Immature natural killer cell (primary cell): Measurements from ENCODE around the gene SETD7. TPM values are rescaled to one million over a fixed set of nuclear protein-coding genes. Genes with fewer than 3 reads are reported as not detected.
A peak's percentile ranks its signal among the peaks of the same experiment; 100 is the strongest.

Experiments
- DNase-seq, 3 donors: peaks; one replicate each; pipeline ENCODE4 v3.0.0; 2022; ENCODE audit warnings: mixed read lengths in 1 of 3
- H3K27ac Mint-ChIP-seq, 6 donors: one replicate each; pipeline ENCODE4 v1.8.0; 2020; ENCODE audit warnings: mixed read lengths in 6 of 6, mild to moderate bottlenecking in 5 of 6, inconsistent platforms in 4 of 6, moderate library complexity in 3 of 6
- H3K27me3 Mint-ChIP-seq, 3 donors: one replicate each; pipeline ENCODE4 v1.8.0; 2020 to 2021; ENCODE audit warnings: low read depth in 3 of 3, mild to moderate bottlenecking in 3 of 3, mixed read lengths in 3 of 3, moderate library complexity in 3 of 3, inconsistent platforms in 1 of 3
- H3K36me3 Mint-ChIP-seq, 3 donors: one replicate each; pipeline ENCODE4 v1.8.0; 2020; ENCODE audit warnings: mixed read lengths in 3 of 3, inconsistent platforms in 2 of 3, mild to moderate bottlenecking in 2 of 3
- H3K4me1 Mint-ChIP-seq, 2 donors: one replicate each; pipeline ENCODE4 v1.8.0; 2020; ENCODE audit warnings: inconsistent platforms in 2 of 2, mild to moderate bottlenecking in 2 of 2, mixed read lengths in 2 of 2, moderate library complexity in 1 of 2
- H3K4me3 Mint-ChIP-seq, 5 donors: one replicate each; pipeline ENCODE4 v1.8.0; 2020; ENCODE audit warnings: mild to moderate bottlenecking in 5 of 5, mixed read lengths in 5 of 5, inconsistent platforms in 3 of 5, moderate library complexity in 3 of 5
- H3K9me3 Mint-ChIP-seq, 6 donors: one replicate each; pipeline ENCODE4 v1.8.0; 2020; ENCODE audit warnings: mild to moderate bottlenecking in 6 of 6, mixed read lengths in 6 of 6, inconsistent platforms in 4 of 6, moderate library complexity in 3 of 6
- polyA plus RNA-seq, 3 donors: library from polyadenylated mRNA; unstranded; fragments of 300-500 nt; fragmentation: Illumina TruSeq; gene quantifications; one replicate each; pipeline ENCODE4 v1.2.3, GENCODE V29; 2021

SETD7 gene
- polyA plus RNA-seq, 3 donors from 2014 or later: 0.10 to 0.39 TPM; not detected in 1

DNA sequence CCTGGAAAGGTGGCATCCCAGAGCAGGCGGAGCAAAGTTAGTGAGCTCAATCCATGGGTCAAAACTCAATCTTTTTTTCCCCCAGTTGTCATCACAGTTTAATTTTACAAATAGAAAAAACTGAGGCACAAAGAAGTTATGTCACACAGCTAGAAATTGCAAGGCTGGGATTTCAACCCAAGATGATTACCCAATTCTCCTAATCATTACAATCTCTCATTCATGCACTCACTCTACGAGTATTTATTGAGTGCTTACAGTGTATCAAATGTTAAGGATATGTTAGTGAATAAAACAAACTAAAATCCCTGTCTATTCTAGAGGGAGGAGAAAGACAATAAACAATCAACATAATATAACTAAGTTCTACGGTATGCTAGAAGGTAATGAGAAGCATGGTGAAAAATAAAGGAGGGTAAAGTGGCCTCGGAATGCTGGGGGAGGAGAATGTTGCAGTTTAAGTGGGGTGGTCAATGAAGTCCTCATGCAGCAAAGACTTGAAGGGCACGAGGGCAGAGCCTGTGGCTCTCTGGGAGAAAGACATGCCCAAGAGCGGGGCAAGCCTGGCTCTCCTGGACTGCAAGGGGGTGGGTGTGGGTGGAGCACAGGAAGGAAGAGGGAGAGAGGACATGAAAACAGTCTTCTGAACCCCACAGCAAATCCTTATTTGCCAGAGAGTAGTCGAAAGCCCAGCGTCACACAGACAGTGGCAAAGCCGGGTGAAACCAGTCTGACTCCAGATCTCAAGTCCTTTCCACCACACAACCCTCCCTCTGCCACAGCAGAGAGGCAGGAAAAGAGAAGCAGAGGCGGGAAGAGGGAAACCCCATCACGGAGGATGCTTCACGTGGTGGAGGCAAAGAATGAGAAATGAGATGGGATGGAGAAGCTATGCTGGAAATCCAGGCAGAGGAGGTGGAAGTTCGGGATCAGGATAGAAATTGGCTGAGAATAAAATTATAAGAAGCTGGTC, 53.8 kb downstream of the SETD7 start:
- Mint-ChIP-seq H3K9me3 (no peaks in the 10 kb centered on the region), H3K36me3 (no peaks in the 10 kb centered on the region), H3K27ac (no peak overlapping the region), H3K4me3 (no peak overlapping the region), H3K4me1 (peaks cover 5 to 10% of the 10 kb centered on the region in 2 donors), H3K27me3 (peaks cover 1 to 7% (median 2%) of the 10 kb centered on the region in 3 donors)
- no peak for DNase-seq

DNA sequence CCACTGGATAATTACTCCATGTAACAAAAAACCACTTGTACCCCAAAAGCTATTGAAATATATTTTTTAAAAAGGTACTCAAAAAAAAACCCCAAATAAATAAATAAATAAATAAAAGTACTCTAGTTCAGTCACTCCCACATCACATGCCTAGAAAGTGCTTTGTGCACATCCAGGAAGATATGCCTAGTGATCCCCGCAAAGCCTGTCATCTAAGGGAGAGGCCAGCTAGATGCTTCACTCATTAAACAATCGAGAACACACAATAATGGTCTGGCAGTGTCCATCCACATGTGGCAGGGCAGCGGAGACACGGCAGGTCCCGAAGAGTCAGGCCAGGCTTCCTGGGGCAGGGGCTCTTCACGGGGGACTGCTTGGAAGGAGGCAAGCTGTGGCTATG, 54.5 kb downstream of the SETD7 start:
- peaks cover 1 to 7% (median 2%) of the 10 kb centered on the region in 3 donors for H3K27me3 Mint-ChIP-seq
- H3K4me1 Mint-ChIP-seq: peaks cover 5 to 10% of the 10 kb centered on the region in 2 donors
- DNase-seq: no peak
- H3K9me3 Mint-ChIP-seq: no peaks in the 10 kb centered on the region
- H3K27ac Mint-ChIP-seq: peak overlapping the region in 1 of 6 donors; percentile 20
- no peak overlapping the region for H3K4me3 Mint-ChIP-seq
- no peaks in the 10 kb centered on the region for H3K36me3 Mint-ChIP-seq

DNA sequence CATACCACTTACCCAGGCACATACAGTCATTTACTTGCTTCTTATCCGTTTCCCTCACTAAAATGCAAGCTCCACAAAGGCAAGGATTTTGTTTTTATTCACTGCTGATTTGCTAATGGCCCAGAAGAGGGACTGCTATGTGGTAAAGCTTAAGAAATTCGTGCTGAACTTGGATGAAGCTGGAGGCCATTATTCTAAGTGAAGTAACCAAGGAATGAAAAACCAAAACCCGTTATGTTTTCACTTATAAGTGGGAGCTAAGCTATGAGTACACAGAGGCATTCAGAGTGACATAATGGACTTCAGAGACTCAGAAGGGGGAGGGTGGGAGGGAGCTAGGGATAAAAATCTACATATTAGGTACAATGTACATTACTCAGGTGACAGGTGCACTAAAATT, 54.9 kb downstream of the SETD7 start:
- Mint-ChIP-seq H3K27ac (no peak overlapping the region), H3K36me3 (no peaks in the 10 kb centered on the region), H3K4me3 (no peak overlapping the region), H3K27me3 (peaks cover 1 to 7% (median 2%) of the 10 kb centered on the region in 3 donors), H3K9me3 (no peaks in the 10 kb centered on the region), H3K4me1 (peaks cover 5 to 10% of the 10 kb centered on the region in 2 donors)
- no peak for DNase-seq

DNA sequence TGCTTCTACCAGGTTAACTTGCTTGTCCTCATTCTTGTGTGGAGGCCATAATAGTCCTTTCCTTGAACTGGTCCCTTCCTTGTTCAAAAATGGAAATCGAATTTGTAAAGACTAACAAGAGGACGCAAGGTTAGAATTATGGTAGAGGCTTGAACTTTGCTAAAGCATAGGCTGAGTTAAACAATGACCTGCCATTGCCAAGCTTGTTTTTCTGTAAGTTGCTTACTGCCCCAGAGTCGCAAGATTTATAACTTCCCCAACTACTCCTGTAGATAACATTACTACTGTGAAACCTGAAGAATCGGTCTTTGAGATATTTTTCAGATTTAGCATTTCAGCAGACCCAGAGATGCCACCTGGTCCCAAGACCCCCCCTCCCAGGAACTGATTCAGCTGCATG, 56.8 kb downstream of the SETD7 start:
- Mint-ChIP-seq H3K36me3 (no peaks in the 10 kb centered on the region), H3K27ac (peak overlapping the region in 1 of 6 donors; percentile 2), H3K27me3 (peaks cover 0 to 3% (median 1%) of the 10 kb centered on the region in 3 donors), H3K4me3 (no peak overlapping the region), H3K4me1 (peaks cover 5 to 10% of the 10 kb centered on the region in 2 donors), H3K9me3 (no peaks in the 10 kb centered on the region)
- DNase-seq: no peak

DNA sequence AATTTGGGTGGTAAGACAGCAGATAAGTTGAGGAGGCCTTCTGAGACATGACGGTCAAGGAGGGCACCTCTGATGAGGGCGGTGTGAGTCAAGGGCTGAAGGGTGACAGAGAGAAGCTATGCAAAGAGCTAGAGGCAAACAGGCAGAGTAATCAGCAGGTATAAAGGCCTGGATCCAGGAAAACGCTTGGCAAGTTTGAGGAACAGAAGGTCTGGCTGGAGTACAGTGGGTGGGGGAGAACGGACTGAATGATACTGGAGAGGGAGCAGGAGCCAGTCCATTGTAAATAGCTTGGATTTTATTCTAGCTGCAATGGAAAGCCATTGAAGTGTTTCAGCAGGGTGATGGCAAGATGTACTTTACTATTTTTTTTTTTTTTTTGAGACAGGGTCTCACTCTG, 62.8 kb downstream of the SETD7 start:
- Mint-ChIP-seq H3K27me3 (peaks cover 1 to 5% (median 4%) of the 10 kb centered on the region in 3 donors), H3K27ac (no peak overlapping the region), H3K4me1 (peaks cover 4 to 5% of the 10 kb centered on the region in 2 donors), H3K36me3 (no peaks in the 10 kb centered on the region), H3K9me3 (no peaks in the 10 kb centered on the region), H3K4me3 (no peak overlapping the region)
- DNase-seq: no peak

DNA sequence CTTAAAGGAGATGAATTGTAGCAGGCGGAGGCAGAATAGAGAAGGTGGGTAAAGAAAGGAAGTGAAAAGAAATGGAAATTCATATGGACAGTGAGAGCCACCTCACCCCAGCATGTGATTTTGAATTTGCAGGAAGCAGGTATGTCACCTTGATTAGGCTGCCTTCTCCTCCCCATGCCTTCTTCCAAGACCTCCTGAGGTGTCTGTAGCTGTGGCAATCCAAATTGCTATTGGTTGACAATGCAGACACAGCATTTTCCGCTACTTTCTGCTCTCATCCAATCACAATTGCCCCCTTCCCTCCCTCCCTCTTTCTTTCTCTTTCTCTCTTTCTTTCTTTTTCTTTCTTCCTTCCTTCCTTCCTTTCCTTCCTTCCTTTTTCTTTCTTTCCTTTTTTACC, 63.6 kb downstream of the SETD7 start:
- no peak overlapping the region for H3K27ac Mint-ChIP-seq
- no peak overlapping the region for H3K4me3 Mint-ChIP-seq
- H3K9me3 Mint-ChIP-seq: no peaks in the 10 kb centered on the region
- no peak for DNase-seq
- H3K36me3 Mint-ChIP-seq: peaks cover 0 to 3% (median 0%) of the 10 kb centered on the region in 3 donors
- H3K4me1 Mint-ChIP-seq: no peaks in the 10 kb centered on the region
- peaks cover 1 to 5% (median 4%) of the 10 kb centered on the region in 3 donors for H3K27me3 Mint-ChIP-seq

DNA sequence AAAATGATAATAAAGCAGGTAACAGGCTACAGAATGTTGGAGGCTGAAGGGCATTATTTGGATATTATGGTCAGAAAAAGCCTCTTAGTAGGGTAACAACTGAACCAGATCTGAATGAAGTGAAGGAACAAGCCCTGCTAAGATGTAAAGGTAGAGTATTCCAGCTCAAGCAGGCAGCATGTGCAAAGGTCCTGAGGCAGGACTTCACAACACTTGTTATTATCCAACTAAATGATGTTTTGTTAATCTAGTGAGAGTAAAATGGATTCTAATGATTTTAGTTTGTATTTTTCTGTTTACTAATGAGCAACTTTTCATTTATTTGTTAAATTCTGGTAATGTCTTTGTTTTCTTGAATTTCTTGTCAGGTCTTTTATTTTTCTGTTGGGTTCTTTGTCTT, 66.4 kb downstream of the SETD7 start:
- no peak overlapping the region for H3K4me3 Mint-ChIP-seq
- no peaks in the 10 kb centered on the region for H3K4me1 Mint-ChIP-seq
- H3K9me3 Mint-ChIP-seq: no peaks in the 10 kb centered on the region
- H3K36me3 Mint-ChIP-seq: peaks cover 0 to 3% (median 0%) of the 10 kb centered on the region in 3 donors
- no peak for DNase-seq
- peaks cover 1 to 9% (median 5%) of the 10 kb centered on the region in 3 donors for H3K27me3 Mint-ChIP-seq
- H3K27ac Mint-ChIP-seq: no peak overlapping the region

DNA sequence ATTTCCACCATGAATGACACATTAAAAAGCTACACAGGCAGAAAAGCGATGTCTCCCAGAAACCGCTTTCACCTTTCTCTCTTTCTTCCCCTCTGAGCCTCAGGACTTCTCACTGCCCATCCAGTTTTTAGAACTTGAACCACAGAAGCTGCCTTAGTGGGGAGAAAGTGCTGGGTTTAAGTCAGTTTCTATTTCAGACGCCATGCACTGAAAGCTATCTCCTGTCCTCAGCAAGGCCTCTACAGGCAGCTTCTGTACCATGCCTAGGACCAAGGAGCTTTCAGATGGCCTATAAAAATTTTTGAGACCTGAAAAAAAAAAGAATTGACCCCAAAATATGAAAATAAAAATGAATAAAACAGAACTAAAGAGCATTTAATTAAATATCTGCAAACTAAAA, 67.6 kb downstream of the SETD7 start:
- Mint-ChIP-seq H3K36me3 (peaks cover 0 to 3% (median 0%) of the 10 kb centered on the region in 3 donors), H3K4me1 (no peaks in the 10 kb centered on the region), H3K27ac (no peak overlapping the region), H3K4me3 (no peak overlapping the region), H3K27me3 (peaks cover 0 to 10% (median 5%) of the 10 kb centered on the region in 3 donors), H3K9me3 (no peaks in the 10 kb centered on the region)
- no peak for DNase-seq

DNA sequence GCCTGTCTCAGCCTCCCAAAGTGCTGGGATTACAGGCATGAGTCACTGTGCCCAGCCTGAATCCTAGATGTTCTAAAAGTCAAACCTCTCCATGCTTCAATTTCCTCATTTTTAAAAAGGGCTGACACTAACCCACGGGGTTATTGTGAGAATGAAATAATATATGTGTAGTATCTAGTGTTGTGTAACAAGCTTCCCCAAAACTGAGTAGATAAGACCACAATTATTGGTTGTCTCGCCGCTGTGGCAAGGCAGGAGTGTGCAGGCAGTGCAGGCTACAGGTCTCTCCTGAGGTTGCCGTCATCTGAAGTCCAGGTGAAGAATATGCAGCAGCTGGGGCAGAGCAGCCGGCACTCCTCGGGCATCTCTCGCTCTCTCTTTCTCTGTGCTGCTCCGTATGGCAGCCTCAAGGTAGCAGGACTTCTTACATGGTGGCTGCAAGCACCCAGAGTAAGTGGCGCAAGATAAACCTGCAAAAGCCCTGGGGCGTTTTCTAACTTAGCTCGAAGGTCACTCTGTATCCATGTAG, 71.2 kb downstream of the SETD7 start:
- H3K27ac Mint-ChIP-seq: no peak overlapping the region
- H3K36me3 Mint-ChIP-seq: peaks cover 0 to 3% (median 0%) of the 10 kb centered on the region in 3 donors
- H3K4me1 Mint-ChIP-seq: no peaks in the 10 kb centered on the region
- no peaks in the 10 kb centered on the region for H3K9me3 Mint-ChIP-seq
- no peak overlapping the region for H3K4me3 Mint-ChIP-seq
- no peak for DNase-seq
- peaks cover 0 to 6% (median 1%) of the 10 kb centered on the region in 3 donors for H3K27me3 Mint-ChIP-seq

DNA sequence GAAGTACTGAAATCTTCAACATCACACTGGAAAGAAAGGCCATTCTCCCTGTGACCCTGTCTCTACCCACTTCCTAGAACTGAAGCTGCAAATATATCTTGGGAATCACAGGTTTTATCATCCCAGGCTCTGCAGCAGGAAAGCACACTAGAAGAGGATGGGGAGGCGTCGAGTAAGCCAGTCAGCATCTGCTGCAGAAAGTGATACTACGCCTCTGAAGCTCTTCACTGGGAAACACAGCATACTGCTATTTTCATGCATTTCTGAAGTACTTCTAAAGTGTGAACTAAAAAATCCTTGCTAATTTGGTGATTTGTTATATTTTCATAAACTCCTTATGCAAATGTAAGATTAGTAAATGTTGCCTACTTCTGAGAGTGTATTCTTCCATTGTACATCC, 73.0 kb downstream of the SETD7 start:
- Mint-ChIP-seq H3K36me3 (peaks cover 0 to 2% (median 0%) of the 10 kb centered on the region in 3 donors), H3K27ac (no peak overlapping the region), H3K9me3 (no peaks in the 10 kb centered on the region), H3K4me3 (no peak overlapping the region), H3K4me1 (no peaks in the 10 kb centered on the region), H3K27me3 (peaks cover 0 to 6% (median 1%) of the 10 kb centered on the region in 3 donors)
- no peak for DNase-seq

DNA sequence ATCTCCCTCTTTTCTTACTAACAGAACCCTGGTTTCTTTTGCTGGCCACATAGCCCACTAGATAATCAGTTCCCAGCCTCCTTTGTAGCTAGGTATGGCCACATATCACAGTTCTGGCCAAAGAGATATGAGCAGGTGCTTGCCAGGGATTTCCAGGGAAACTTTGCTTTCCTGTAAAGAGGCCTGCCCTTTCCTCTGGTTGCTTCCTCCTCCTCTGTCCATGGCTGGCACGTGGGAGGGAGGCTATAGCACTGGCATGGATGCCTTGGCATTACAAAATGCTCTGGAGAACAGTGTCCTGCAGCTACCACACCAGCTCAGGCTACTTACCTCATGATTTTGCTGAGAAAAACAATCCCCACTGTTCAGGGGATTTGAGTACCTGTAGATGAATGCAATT, 74.6 kb downstream of the SETD7 start:
- Mint-ChIP-seq H3K4me3 (no peak overlapping the region), H3K4me1 (no peaks in the 10 kb centered on the region), H3K27ac (no peak overlapping the region), H3K36me3 (peaks cover 0 to 3% (median 3%) of the 10 kb centered on the region in 3 donors), H3K9me3 (no peaks in the 10 kb centered on the region), H3K27me3 (peaks cover 0 to 6% (median 1%) of the 10 kb centered on the region in 3 donors)
- no peak for DNase-seq

DNA sequence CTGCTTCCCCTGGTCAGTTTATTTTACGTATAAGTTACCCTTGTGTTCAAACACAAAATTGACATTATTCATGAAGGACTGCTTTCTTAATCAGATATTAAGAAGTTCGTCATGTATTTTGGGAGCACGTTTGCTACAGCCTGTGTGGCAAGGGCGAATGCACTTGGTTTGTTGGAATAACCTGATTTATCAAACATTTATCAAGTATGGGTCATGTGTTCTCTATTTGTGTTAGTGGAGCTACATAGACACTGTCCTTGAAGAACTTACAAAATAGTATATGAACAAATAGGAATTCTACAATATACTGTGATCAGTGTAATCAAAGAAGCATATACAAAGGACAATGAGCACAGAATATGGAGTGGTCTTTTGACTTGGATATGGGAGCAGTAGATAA, 79.7 kb downstream of the SETD7 start:
- H3K9me3 Mint-ChIP-seq: no peaks in the 10 kb centered on the region
- no peak overlapping the region for H3K27ac Mint-ChIP-seq
- DNase-seq: no peak
- H3K36me3 Mint-ChIP-seq: peaks cover 16 to 23% (median 21%) of the 10 kb centered on the region in 3 donors
- no peak overlapping the region for H3K4me3 Mint-ChIP-seq
- H3K4me1 Mint-ChIP-seq: peaks cover under 1 to 14% of the 10 kb centered on the region in 2 donors
- no peaks in the 10 kb centered on the region for H3K27me3 Mint-ChIP-seq

DNA sequence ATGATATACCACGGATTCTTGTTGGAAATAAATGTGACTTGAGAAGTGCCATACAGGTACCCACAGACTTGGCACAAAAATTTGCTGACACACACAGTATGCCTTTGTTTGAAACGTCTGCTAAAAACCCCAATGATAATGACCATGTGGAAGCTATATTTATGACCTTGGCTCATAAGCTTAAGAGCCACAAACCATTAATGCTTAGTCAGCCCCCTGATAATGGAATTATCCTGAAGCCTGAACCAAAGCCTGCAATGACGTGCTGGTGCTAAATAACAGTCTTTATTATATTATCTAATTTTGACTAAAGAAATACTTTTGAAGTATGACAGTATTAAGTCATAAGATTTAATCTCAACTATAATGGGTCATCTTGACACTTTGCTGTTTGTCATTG, 83.2 kb downstream of the SETD7 start:
- H3K36me3 Mint-ChIP-seq: peaks cover 28 to 44% (median 44%) of the 10 kb centered on the region in 3 donors

DNA sequence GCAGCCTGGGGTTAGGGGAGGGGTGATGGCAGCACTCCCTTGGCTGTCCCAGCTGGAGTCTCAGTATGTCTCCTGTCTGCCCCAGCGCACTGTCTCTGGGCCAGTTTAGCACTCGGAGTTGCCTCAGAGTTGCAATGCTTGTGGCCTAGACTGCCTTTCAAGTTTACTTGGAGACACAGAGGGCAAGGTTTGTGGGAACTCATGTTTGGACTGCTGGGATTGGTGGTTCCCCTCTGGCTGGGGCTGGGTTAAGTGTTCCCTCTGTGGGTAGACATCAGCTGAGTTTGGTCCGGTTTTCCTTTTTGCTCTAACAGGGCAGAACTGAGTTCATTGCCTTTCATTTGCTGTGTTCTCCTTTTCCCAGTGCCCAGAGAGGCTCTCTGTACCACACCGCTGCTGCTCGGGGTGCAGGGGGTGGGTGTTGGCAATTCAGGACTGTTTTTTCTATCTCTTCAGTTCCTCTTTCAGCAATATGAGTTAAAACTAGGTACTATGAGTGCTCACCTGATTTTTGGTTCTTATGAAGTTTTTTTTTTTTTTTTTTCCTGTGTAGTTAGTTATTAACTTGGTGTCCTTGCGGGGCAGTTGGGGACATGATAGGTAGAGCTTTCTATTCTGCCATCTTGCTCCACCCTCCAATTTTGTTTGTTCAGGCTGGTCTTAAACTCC, 84.9 kb downstream of the SETD7 start:
- no peaks in the 10 kb centered on the region for H3K27me3 Mint-ChIP-seq
- H3K4me3 Mint-ChIP-seq: no peak overlapping the region
- peaks cover 13 to 42% of the 10 kb centered on the region in 2 donors for H3K4me1 Mint-ChIP-seq
- no peak overlapping the region for H3K27ac Mint-ChIP-seq
- no peak for DNase-seq
- H3K9me3 Mint-ChIP-seq: peaks cover 5 to 15% (median 11%) of the 10 kb centered on the region in 6 donors
- peaks cover 28 to 42% (median 39%) of the 10 kb centered on the region in 3 donors for H3K36me3 Mint-ChIP-seq

More for the DNA sequence above, 83.2 kb downstream of the SETD7 start:
- H3K4me3 Mint-ChIP-seq: no peak overlapping the region
- H3K27me3 Mint-ChIP-seq: no peaks in the 10 kb centered on the region
- peak overlapping the region in 1 of 6 donors; percentile 2 for H3K27ac Mint-ChIP-seq
- H3K9me3 Mint-ChIP-seq: peaks cover 4 to 15% (median 11%) of the 10 kb centered on the region in 6 donors
- no peak for DNase-seq
- H3K4me1 Mint-ChIP-seq: peaks cover 13 to 40% of the 10 kb centered on the region in 2 donors
